ENCODE measurements around the gene SLC5A12. TPM values are rescaled to one million over a fixed set of nuclear protein-coding genes. Genes with fewer than 3 reads are reported as not detected.

SLC5A12 gene
- total RNA-seq, 1 experiment from 2014 or later, result not detected

DNA sequence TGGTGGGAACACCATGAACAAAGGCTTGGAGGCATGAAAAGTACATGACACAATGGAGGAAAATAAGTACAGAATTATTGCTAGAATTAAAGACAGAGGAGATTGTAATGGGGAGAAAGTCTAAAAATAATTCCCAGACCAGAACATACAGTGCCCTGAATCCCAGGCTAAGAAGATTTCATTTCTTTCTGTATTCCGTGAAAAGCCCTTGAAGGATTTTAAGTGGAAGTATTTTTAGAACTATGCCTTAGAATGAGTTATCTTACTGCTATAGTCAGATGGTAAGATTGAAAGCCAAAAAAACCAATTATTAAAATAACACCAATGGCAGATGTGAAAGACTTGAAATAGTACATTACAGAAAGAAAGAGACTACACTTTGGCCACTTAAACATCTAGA lies 36.1 kb upstream of the SLC5A12 start:
- H3K4me3 Mint-ChIP-seq (ENCODE audit: low read depth, unreplicated experiment), result no peak overlapping the region
- CTCF ChIA-PET, result no interaction called here
- H3K27ac Mint-ChIP-seq (ENCODE audit: unreplicated experiment), result no peak overlapping the region

DNA sequence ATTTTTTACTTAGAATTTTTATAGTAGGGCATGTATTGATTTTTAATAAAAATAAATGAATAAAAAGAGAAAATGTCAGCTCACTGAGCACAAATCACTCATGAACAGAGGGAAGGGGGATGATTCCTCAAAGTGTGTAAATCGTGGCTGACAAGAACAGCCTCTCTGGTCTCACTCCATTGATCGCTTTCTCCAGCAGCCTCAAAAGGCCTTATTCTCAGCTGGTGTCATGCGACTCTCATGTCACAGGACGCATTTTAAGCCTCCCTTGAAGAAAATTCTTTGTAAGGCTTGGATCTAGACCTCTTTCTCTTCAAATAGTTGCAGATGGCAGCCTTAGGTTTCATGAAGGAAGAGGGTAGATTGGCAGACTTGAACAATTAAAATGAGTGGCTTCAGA lies 33.9 kb upstream of the SLC5A12 start:
- H3K27me3 Mint-ChIP-seq (ENCODE audit: unreplicated experiment), result peaks cover 11% of the 10 kb centered on the region
- no peak for DNase-seq
- CTCF ChIA-PET, result interaction anchor here (1.2 kb wide), 1 partner anchor 403 kb away, joined by 4 read pairs; no protein-coding TSS in a partner anchor
- BruUV-seq (replicated peaks), result no TSS peak
- no peak overlapping the region for H3K4me3 Mint-ChIP-seq (ENCODE audit: low read depth, unreplicated experiment)
- TF ChIP-seq, protein P1, sequence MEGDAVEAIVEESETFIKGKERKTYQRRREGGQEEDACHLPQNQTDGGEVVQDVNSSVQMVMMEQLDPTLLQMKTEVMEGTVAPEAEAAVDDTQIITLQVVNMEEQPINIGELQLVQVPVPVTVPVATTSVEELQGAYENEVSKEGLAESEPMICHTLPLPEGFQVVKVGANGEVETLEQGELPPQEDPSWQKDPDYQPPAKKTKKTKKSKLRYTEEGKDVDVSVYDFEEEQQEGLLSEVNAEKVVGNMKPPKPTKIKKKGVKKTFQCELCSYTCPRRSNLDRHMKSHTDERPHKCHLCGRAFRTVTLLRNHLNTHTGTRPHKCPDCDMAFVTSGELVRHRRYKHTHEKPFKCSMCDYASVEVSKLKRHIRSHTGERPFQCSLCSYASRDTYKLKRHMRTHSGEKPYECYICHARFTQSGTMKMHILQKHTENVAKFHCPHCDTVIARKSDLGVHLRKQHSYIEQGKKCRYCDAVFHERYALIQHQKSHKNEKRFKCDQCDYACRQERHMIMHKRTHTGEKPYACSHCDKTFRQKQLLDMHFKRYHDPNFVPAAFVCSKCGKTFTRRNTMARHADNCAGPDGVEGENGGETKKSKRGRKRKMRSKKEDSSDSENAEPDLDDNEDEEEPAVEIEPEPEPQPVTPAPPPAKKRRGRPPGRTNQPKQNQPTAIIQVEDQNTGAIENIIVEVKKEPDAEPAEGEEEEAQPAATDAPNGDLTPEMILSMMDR (IDR thresholded peaks at IDR 0.05; ENCODE audit: unreplicated experiment), result no peak
- intact Hi-C loops (cut with micrococcal nuclease; ENCODE audit: unreplicated experiment), result no loop called here
- no peaks in the 10 kb centered on the region for H3K36me3 Mint-ChIP-seq (ENCODE audit: insufficient read depth, unreplicated experiment)
- H3K9me3 Mint-ChIP-seq (ENCODE audit: low read depth, unreplicated experiment), result no peaks in the 10 kb centered on the region
- no peaks in the 10 kb centered on the region for H3K4me1 Mint-ChIP-seq (ENCODE audit: low read depth, unreplicated experiment)
- no peak overlapping the region for H3K27ac Mint-ChIP-seq (ENCODE audit: unreplicated experiment)

More for the DNA sequence above, 36.1 kb upstream of the SLC5A12 start:
- intact Hi-C loops (cut with micrococcal nuclease; ENCODE audit: unreplicated experiment), result no loop called here
- DNase-seq, result no peak
- BruUV-seq (replicated peaks), result no TSS peak
- Mint-ChIP-seq H3K36me3 (ENCODE audit: insufficient read depth, unreplicated experiment) (no peaks in the 10 kb centered on the region), H3K27me3 (ENCODE audit: unreplicated experiment) (peaks cover 5% of the 10 kb centered on the region), H3K4me1 (ENCODE audit: low read depth, unreplicated experiment) (no peaks in the 10 kb centered on the region), H3K9me3 (ENCODE audit: low read depth, unreplicated experiment) (no peaks in the 10 kb centered on the region)
- TF ChIP-seq, protein P1 (IDR thresholded peaks at IDR 0.05; ENCODE audit: unreplicated experiment), result no peak

GRCh38 chr11:26753723-26754504 lies 32.1 kb upstream of the SLC5A12 start:
- CTCF ChIA-PET, result interaction anchor here (0.5 to 1.0 kb wide), 2 partner anchors 405 to 719 kb away, joined by 3 to 17 read pairs; partner anchors contain the start of gene LGR4
- H3K27ac Mint-ChIP-seq (ENCODE audit: unreplicated experiment), result no peak overlapping the region
- DNase-seq, result peak; percentile 44

GRCh38 chr11:26749927-26750326 lies 28.1 kb upstream of the SLC5A12 start:
- intact Hi-C loops (cut with micrococcal nuclease; ENCODE audit: unreplicated experiment), result loop anchor here (5.0 kb wide), 2 partner anchors 453 to 737 kb away; no protein-coding TSS in a partner anchor
- Mint-ChIP-seq H3K36me3 (ENCODE audit: insufficient read depth, unreplicated experiment) (no peaks in the 10 kb centered on the region), H3K27ac (ENCODE audit: unreplicated experiment) (no peak overlapping the region), H3K4me3 (ENCODE audit: low read depth, unreplicated experiment) (no peak overlapping the region), H3K9me3 (ENCODE audit: low read depth, unreplicated experiment) (no peaks in the 10 kb centered on the region), H3K4me1 (ENCODE audit: low read depth, unreplicated experiment) (no peaks in the 10 kb centered on the region), H3K27me3 (ENCODE audit: unreplicated experiment) (peaks cover 11% of the 10 kb centered on the region)
- TF ChIP-seq, protein P1 (IDR thresholded peaks at IDR 0.05; ENCODE audit: unreplicated experiment), result no peak
- no peak for DNase-seq
- BruUV-seq (replicated peaks), result no TSS peak
- CTCF ChIA-PET, result no interaction called here

More at GRCh38 chr11:26753723-26754504, 32.1 kb upstream of the SLC5A12 start:
- Mint-ChIP-seq H3K9me3 (ENCODE audit: low read depth, unreplicated experiment) (no peaks in the 10 kb centered on the region), H3K4me1 (ENCODE audit: low read depth, unreplicated experiment) (no peaks in the 10 kb centered on the region), H3K4me3 (ENCODE audit: low read depth, unreplicated experiment) (no peak overlapping the region), H3K36me3 (ENCODE audit: insufficient read depth, unreplicated experiment) (no peaks in the 10 kb centered on the region), H3K27me3 (ENCODE audit: unreplicated experiment) (peaks cover 11% of the 10 kb centered on the region)
- no TSS peak for BruUV-seq (replicated peaks)
- TF ChIP-seq, protein P1 (IDR thresholded peaks at IDR 0.05; ENCODE audit: unreplicated experiment), result peak; percentile 59
- intact Hi-C loops (cut with micrococcal nuclease; ENCODE audit: unreplicated experiment), result loop anchor here (1.0 to 5.0 kb wide), 4 partner anchors 371 to 733 kb away; no protein-coding TSS in a partner anchor
